H4 (cell line): ENCODE data around the gene DUSP22. TPM values are rescaled to one million over a fixed set of nuclear protein-coding genes. Genes with fewer than 3 reads are reported as not detected.

Experiments
- DNase-seq: peaks from one replicate; pipeline ENCODE4 v3.0.0-alpha.2; 2015; ENCODE audit warnings: low spot score
- total RNA-seq: library from RNA; depleted of rRNA; stranded (reverse); fragments of >200 nt; shearing (Covaris generic); gene quantifications from 2 replicates; pipeline ENCODE4 v1.2.3, GENCODE V29; 2014

Gene DUSP22
- total RNA-seq, 1 experiment from 2014 or later, result 8.9 TPM

DNA sequence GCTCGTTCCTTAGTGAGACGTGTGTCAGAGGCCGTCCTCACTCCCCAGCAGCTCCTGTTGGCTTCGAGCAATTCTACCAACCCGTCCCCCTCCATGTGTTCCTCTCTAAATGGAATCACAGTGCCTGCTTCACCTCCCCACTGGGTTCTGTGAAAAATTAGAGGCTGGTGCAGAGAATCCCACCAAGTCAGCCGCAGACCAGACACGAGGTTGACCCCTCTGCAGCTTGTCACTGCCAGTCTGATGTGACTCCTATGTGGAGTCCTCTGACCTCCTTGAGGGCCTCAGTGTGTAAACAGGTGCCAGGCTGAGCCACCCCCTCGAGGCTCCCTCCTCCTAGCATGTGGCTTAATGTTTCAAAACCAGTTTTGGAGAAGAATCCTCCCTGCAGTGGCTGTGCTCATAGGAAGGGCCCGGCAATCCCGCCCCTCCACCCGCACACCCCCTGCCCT lies 86.7 kb downstream of the DUSP22 start:
- DNase-seq, result no peak

DNA sequence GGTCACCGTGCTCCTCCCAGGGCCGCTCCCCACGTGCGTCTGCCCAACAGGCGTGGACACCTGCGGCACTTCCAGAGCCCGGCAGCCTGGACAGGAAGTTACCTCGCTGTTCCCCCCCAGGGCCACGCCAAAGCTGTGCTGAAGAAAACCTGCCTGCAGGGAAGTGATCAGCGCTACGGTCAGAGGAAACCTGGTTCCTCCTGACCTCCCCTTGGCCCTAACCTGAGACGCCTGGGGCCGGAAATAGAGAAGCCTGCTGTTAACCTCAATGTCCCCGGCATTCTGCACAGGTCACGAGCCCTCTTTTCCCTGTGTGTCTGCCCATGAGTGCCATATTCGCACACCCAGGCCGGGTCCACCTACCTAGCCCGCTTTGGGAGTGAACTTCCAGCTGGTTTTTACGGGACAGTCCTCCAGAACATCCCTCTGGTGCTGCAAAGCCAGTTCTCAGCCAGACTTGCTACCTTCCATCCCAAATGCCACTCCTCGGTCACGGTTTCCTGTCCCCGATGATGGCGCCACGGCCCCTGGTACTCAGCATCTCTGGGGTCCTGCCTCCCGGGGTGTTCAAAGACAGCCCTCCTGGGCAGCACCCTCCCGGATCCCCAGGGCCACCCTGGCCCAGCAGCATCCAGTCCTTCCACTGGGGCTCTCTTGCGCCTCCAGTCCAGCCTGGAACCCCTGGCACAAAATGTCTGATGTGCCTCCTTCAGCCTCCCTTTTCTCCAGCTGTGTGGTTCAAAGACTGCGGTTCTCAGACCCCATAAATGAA lies 87.3 kb downstream of the DUSP22 start:
- DNase-seq, result no peak

DNA sequence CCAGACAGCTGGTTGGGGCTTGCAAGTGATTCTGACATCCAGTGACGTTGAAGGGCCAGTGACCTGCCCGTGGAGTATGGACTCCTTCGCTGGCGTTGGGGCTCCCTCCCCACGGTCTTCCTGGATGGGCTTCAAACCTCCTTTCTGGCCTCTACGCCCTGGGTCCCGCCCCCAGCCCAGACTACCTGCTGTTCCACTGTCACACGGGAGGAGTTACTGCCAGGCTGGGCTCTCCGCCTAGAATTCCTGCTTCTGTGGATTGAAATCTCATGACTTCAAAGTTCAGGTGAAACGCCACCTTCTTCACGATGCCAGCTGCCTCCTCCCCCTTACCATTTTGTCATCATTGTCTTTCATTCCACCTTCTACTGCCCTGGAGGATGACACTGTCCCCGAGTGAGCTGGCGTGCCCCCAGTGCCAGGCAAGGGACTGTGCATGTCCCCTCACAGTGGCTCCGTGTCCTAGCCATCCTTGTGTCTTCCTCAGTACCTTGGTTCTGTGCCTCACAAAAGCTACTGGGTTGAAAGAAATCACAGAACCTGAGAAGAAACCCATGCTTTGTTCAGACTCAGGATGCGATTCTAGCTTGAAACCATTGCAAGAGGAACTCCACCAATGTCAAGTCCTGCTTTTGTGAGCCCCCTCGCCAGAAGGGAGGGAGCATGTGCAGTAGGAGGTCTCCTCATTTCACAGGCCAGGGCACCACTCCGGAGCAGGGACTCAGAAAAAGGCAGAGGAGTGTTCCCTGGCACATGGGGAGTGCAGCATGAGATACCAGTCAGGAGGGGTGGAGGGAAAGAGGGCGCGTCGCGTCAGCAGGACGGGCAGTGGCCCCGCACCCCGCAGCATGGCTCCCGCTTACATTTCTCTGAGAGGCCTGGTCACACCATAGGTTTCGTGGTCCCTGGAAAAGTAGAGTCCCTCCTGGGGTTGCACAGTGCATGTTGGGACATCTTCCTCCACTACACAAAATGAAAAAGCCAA lies 88.2 kb downstream of the DUSP22 start:
- no peak for DNase-seq

DNA sequence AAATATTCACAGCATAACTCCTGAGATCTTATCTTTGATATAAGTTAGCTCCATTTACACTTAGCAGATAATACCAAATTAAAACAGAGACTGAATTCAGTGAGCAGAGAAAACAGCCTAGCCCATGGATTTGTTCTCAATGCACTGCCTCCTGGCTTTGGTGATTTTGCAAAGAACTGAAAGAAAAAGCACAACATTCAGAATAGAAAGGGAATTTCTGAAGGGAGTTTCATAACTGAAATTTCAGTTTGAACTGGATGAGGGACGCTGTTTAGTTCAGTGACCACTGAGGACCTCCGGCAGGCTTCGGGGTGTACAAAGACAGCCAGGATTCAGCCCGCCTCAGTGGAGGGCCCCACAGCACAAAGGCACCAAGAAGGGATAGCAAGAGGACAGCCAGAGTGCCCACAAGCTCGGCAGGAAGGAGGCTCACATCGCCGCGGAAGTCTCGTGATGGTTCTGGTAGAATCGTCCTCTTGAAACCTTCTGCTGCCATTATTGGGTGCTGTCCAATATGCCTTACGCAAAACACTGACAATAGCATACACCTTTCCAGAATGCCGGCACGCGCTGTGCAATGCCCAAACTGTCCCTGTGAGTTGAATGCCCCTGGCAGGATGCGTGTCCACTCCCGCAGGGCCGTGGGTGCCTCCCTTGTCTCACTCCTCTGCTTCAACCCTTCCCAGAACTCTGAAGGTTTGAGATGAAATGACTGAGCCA lies 89.6 kb downstream of the DUSP22 start:
- no peak for DNase-seq

DNA sequence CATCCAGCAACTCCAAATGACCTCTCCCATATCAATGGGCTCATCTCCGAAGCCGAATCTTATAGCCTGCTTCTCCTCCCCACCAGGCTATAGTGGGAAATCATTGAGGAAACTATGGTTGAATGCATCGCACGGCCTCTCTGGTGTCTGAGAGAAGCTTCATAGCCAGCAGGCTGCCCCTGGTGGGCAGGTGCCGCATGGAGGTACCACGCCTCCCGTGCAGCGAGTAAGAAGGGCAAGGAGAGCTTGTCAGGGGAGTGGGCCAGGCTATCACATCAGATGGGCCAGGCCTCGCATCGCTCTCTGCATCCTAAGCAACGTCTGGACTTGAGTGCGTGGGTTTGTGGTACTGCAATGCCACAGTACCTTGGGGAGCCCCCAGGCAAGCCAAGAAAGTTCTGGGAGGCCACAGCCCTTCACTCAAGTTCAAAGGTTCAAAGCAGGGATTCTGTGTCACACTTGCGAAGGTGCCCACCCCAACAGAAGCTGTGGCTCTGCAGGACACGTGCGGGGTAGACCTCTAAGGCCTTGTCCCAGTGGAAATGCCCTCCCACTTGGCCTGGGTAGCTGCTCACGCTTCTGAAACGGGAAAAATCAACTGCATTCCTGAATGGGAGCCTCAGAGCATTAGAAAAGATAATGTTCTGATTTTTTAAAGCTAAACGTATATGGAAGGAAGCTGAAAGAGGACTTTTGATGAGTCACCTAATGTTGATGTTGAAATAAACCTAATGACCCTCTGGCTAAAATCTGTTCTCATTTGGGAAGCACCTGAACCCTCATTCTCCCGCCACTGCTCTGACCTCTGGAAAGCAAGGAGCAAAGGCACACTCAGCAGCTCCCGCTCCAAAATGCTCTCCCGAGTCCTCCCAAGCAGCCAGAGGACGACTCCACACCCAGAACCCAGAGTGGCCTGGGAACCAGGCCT lies 90.9 kb downstream of the DUSP22 start:
- no peak for DNase-seq

DNA sequence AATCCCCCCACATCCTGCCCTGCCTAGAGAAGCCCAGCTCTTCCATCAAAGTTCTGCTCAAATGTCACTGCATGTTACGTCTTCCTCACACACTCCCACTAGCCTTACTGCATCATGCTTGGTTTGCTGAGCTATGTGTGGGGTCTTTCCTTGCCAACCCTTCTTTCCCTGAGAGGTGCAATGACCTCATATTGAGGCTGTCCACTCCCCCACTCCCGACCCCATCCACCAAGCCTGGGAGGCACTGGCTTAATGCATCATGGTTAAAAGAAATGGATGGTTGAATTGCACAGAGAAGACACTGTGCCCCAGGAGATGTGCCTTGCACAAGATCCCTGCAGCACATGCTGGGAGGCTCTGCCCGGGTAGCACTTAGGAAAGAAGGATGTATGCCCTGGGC lies 91.6 kb downstream of the DUSP22 start:
- no peak for DNase-seq

DNA sequence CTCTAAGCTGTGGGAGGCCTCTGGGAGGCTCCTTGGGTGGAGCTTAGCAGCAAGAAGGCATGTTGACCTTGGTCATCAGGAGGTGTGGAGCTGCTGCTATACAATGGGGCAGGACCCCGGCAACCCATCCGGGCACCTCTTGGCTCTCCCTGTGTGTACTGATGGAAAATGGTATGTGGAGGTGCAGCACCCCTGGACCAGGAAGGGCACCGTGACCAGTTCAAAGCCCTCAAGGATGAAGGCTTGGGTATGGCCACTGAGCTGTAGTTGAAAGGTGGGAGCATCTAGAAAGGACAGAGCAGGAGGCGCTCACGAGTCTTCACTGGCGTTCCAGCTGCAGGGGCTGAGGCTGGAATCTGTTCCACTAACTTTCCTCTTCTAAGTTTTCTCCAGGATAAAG lies 92.6 kb downstream of the DUSP22 start:
- no peak for DNase-seq

DNA sequence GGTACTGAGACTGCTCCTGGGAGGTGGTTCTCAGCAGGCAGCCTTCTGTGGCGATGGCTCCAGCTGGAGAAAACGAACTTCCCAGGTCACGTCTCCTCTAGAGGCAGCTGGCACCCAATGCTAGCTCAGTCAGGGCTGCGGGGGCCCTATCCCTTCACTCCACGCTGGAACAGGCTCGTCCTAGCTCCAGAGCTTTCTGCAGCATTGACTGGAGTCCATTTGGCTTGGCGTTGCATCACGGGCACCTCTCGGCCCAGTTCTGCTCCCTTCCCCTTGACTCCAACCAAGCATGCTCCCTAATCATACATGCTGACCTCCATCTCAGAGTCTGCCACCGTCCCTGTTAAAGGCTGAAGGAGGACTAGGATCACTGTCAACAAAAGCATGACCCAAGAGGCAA lies 93.3 kb downstream of the DUSP22 start:
- no peak for DNase-seq

DNA sequence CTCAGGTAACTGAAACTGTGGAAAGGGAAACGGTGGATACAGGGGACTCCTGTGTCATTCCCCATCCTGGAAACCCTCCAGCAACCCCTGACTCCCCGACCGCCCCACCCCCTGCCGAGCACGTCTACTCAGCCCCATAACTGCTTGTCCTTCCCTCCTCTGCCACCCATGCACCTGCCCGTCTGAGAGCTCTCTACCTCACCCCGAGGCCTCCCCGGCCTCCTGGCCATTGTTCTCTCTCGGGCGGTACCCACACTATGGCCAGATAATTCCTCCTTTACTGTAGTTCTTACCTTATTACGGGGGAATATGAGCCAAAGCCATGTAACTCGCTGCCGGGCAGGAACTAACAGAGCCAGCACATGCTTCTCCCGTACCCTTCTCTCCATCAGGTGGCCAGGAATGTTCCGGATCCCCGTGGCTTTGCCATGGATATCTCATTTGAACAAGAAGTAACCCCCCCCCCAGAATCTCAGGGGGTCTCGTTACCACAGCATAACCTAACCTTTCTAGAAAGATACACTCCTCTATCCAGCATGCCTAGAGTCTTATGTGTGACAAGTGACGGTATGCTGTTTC lies 94.5 kb downstream of the DUSP22 start:
- no peak for DNase-seq

DNA sequence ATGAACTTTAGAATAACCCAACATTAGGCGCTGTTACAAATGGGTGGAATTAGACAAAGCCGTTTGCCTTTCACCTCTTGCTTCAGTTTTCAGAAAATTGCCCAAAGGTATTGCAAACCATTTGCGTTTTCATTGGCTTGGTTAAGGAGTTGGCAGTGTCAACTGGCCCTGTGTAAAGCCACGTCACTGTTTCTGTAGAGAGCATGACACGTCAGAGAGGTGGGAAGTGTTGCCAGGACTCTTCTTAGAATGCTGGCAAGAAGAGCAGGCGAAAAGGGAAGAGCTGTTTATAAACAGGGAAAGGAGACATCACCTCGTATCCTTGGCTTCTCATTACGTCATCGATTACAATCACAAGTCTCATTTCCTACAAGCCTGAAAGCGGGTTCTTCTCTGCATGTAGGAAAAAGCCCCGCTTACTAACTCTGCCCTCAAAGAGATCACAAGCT lies 95.0 kb downstream of the DUSP22 start:
- DNase-seq, result peak; percentile 69

DNA sequence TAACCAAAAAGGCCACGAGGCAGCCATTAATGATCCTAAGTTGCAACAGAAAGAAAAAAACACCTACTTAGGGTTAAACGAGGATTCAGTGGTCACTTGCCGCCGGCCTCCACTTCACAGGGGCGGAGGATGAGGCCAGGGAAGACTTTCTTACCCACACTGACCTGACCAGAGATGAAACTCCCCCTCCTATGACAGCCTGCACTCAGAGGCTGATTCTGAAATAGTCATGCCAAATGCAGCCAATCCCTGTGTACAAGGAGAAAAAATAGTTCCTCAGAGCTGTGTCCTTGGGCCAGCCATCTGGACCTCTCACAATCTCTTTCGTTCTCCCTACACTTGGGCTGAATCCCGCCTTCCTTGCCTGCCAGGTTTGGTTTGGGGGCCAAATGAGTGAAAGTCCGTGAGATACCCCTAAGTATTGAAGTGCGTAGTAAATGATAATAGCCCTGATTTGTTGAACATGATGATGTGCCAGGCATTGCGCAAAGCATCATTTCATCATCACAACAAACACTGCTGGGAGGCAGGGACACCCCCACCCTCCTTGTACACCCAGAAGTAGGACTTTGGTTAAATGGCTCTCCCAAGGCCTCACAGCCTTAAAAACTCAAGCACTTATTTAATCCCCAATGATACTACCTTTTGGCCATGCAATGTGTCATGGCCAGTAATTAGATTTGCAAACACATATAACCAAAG lies 96.1 kb downstream of the DUSP22 start:
- no peak for DNase-seq

DNA sequence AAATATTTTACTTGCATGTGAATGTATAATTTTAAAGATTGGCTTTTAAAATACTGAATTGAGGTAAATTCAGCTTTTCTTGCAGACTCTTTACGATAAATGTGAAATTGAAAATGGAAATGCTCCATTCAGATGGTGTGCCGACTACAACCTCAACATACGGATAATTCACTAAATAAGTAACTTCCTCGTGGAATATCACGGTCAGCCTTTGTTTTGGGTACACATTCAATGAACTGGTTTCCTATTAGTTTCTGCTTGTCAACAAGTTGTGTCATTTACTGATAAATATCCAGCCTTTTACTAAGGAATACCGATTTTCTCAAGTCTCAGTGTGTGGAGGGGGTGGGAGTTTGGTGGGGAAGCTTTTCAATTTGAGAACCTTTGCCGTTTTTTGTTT lies 96.9 kb downstream of the DUSP22 start:
- DNase-seq, result no peak

DNA sequence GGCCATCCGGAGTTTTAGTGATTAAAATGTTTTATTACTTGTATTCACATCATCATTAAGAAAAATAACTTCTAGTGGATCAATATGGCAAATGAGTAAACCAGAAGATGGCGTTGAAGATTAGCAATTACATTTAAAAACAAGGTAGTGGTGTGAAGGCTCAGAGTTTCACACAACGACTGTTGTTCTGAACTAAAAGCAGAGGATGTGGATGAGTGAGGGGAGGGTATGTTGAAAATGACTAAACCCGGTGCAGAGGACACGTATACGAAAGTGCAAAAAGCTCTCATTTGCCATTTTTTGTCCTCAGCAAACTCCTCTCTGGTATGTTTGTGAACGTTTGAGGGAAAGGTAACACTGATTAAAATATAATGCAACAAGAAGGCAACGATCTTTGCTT lies 97.3 kb downstream of the DUSP22 start:
- no peak for DNase-seq

DNA sequence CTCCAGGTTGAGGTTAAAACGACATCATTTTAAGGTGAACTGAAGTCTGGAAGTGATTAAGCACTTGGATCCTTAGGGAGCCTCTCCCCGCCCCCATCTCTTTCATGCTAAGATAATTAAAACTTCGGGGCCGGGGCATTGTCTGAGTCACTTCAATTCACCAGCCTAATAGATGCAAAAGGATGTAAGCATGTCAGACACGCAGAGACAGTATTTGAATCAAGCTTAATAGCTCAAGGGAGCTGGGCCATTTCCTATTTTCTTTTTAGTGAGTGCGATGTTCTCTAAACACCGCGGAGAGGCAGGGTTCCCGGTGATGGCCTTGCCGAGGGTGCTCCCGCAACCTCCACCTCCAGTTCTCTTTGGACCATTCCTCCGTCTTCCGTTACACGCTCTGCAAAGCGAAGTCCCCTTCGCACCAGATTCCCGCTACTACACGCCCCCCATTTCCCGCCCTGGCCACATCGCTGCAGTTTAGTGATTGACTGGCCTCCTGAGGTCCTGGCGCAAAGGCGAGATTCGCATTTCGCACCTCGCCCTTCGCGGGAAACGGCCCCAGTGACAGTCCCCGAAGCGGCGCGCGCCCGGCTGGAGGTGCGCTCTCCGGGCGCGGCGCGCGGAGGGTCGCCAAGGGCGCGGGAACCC lies 98.7 kb downstream of the DUSP22 start:
- DNase-seq, result no peak

DNA sequence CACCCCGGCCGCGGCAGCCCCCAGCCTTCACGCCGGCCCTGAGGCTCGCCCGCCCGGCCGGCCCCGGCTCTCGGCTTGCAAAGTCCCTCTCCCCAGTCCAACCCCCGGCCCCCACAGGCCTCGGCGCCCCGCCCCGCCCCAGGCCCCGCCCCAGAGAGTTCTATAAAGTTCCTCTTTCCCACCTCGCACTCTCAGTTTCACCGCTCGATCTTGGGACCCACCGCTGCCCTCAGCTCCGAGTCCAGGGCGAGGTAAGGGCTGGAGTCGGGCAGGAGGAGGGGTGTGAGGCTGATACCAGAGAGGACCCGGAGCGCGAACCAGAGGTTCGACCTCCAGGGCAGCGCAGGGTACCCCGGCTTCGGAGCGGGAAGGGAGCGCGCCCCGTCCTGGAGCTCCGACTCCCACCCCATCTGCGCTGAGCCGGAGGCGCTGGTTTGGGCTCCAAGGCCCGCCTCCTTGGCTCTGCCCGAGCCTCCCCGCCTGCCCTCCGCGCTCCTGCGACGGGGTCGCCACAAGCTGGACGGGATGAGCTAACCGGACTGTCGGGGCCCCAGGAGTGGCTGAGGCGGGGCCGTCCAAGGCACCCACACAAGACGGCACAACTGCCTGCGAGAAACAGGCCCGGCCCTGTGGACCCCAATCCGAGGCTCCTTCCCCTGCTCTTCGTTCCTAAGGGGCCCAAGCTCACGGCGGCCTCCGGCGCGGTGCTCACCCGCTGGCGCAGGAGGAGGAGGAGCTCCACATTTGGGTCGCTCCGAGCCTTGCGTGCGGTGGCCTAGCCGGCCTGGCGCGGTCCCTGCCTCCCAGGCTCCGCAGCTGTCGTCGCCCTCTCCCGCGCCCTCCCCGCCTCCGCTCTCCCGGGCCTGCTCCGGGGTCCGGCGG lies 99.5 kb downstream of the DUSP22 start, which contains the start of gene IRF4:
TSS of gene IRF4 (plus strand) at position 194 of the 882 bp plus-strand sequence. CDS start 1,401 bp downstream, outside the sequence.
- no peak for DNase-seq

DNA sequence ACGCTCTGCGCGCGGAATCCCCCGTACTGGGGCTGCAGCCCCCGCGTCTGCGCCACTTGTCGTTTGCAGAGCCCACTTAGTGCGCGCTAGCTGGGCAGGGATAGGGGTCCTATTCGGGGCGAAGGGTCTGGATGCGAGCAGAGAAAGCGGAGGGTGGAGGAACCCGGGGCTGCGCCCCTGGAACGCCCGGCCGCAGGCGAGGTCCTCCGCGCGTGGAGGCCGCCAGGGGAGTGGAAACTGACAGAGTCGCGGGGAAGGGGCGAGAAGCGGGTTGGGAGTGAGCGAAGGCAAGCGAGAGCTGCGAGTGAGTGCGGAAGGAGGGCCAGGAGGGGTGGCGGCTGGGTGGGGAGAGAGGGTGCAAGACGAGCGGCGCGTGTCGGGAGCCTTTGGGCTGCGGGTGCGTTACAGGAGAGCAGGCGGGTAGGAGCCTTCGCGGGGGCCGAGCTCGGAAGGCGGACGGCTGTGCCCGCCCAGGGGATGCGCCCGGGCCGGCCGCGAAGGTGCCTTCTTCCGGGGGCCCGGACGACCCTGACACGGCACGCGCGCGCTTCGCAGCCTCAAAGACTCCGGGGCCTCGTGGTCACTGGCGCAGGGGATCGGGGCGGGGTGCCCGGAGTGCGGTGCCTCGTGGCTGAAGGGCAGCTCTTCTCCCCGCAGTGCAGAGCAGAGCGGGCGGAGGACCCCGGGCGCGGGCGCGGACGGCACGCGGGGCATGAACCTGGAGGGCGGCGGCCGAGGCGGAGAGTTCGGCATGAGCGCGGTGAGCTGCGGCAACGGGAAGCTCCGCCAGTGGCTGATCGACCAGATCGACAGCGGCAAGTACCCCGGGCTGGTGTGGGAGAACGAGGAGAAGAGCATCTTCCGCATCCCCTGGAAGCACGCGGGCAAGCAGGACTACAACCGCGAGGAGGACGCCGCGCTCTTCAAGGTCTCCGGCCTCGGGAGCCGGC lies 100.4 kb downstream of the DUSP22 start:
- DNase-seq, result no peak
